Endothelial cell of umbilical vein (primary cell): Measurements from ENCODE around the gene JSRP1.

ENCODE experiments used
- EZH2 ChIP-seq: IDR thresholded peaks from 2 replicates; pipeline ENCODE4 v1.6.1; 2012; ENCODE audit warnings: borderline replicate concordance, low read depth, mild to moderate bottlenecking, moderate library complexity, low read length, inconsistent platforms; ENCODE audit not compliant: severe bottlenecking
- MYC ChIP-seq: IDR thresholded peaks from one replicate; pipeline ENCODE4 v1.6.1; 2011; ENCODE audit warnings: mild to moderate bottlenecking, low read depth, low read length
- POLR2A ChIP-seq: IDR thresholded peaks from 2 replicates; pipeline ENCODE4 v1.6.1; 2012; ENCODE audit warnings: low read depth, mild to moderate bottlenecking, control low read depth, low read length
- POLR2AphosphoS5 ChIP-seq: IDR thresholded peaks from 2 replicates; pipeline ENCODE4 v1.6.1; 2012; ENCODE audit warnings: low read depth, mild to moderate bottlenecking, control low read depth, low read length, moderate library complexity; ENCODE audit not compliant: insufficient read depth
- TF ChIP-seq, protein P1 (sequence below), 2 donors: IDR thresholded peaks; 1 replicate in 1 of 2; 2 replicates in 1 of 2; pipeline ENCODE4 v1.5.1; 2011; ENCODE audit warnings: low read length in 2 of 2, mild to moderate bottlenecking in 2 of 2, moderate library complexity in 2 of 2, control low read depth in 1 of 2, inconsistent platforms in 1 of 2, low read depth in 1 of 2; ENCODE audit not compliant: insufficient read depth in 1 of 2; ENCODE audit errors: extremely low read depth in 1 of 2
- TF ChIP-seq, protein P2 (sequence below): IDR thresholded peaks from 2 replicates; pipeline ENCODE4 v1.6.1; 2011; ENCODE audit not compliant: insufficient read depth, insufficient read length

DNA sequence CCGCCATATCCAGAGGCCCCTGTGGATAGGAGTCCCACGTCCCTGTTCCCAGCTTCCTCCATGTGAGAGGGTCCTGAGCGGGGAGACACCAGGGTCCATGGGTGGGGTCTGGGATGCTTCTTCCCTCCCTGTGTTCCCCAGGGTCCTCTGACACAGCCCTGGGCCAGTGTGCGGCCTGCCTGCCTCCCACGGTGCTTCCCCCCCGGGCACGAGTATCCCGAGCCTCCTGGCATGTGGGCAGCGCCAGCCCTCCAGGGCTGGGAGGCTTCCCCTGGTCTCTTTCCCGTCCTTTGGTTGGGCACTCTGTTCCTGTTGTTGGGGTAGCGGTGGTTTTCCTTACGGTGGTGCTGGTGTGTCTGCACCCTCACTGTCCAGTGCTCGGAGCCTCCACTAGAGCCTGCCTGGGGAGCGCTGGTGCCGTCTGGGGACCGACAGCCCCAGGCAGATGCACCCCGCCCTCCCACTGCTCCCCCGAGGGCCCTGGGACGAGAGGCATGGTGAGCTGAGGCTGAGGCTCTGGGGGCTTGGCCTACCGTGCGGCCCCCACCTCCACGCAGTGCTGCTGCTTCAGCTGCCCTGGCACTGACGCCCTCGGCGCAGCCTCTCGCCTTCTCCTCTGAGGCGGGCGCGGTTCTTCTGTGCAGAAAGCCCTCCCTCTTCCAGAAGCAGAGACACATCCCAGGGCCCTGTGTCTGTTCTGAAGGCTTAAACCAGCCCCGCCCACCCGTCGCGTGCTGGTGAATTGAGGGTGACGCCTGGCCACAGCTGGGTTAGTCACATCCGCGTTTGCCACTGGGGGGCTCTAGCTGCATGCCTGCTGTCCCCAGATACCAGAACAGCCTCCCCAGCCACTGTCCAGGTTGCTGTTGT is 48.0 kb downstream of the JSRP1 start:
- TF ChIP-seq, protein P1, sequence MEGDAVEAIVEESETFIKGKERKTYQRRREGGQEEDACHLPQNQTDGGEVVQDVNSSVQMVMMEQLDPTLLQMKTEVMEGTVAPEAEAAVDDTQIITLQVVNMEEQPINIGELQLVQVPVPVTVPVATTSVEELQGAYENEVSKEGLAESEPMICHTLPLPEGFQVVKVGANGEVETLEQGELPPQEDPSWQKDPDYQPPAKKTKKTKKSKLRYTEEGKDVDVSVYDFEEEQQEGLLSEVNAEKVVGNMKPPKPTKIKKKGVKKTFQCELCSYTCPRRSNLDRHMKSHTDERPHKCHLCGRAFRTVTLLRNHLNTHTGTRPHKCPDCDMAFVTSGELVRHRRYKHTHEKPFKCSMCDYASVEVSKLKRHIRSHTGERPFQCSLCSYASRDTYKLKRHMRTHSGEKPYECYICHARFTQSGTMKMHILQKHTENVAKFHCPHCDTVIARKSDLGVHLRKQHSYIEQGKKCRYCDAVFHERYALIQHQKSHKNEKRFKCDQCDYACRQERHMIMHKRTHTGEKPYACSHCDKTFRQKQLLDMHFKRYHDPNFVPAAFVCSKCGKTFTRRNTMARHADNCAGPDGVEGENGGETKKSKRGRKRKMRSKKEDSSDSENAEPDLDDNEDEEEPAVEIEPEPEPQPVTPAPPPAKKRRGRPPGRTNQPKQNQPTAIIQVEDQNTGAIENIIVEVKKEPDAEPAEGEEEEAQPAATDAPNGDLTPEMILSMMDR (IDR thresholded peaks at IDR 0.05; ENCODE audit: extremely low read depth in 1 of 2, insufficient read depth in 1 of 2, low read depth in 1 of 2, low read length in 2 of 2): peak in 1 of 2 donors; percentile 44
- TF ChIP-seq EZH2 (no peak), POLR2AphosphoS5 (no peak), MYC (no peak), POLR2A (no peak)
- TF ChIP-seq, protein P2, sequence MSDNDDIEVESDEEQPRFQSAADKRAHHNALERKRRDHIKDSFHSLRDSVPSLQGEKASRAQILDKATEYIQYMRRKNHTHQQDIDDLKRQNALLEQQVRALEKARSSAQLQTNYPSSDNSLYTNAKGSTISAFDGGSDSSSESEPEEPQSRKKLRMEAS: no peak
